SIG-M5 treated with dmso at 0.1 percent for 504 hours (cell line): Measurements from ENCODE around the gene ATP1B3.
A peak's percentile ranks its signal among the peaks of the same experiment; 100 is the strongest.
"Not testable (repeated sequence)": the region's sequence is repeated elsewhere in the genome, so short reads cannot be mapped to it uniquely, and the experiment has no call there.

Experiments used
- DNase-seq: peaks from one replicate; lab custom pipeline; 2025; ENCODE audit not compliant: unreplicated experiment; lab: John Stamatoyannopoulos, UW

Gene ATP1B3

DNA sequence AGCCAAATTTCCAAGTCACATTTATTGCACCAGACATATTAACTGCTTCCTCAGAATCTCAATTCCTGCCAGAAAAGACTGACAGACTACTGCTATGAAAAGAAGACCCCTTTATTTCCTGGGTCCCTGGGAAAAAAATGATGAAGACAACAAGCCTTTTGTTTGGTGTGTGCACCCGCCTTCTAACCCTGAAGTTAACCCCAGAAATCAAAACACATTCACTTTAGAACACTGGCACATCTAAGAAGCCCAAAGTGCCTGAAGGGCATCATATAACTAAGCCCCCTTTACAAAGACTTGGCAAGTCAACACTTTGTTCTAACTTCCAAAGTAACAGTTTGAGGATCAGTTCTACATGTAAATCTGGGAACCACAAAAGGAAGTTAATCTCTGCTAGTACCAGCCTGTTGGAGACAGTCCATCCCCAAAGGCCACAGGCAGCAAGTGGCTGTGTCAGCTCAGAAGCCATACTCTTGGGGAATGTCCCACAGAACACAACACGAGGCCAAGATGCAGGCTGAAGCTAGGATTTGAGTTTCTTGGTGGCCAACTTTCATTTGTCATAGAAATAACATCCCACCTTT lies 16.3 kb upstream of the ATP1B3 start:
- DNase-seq: no peak

DNA sequence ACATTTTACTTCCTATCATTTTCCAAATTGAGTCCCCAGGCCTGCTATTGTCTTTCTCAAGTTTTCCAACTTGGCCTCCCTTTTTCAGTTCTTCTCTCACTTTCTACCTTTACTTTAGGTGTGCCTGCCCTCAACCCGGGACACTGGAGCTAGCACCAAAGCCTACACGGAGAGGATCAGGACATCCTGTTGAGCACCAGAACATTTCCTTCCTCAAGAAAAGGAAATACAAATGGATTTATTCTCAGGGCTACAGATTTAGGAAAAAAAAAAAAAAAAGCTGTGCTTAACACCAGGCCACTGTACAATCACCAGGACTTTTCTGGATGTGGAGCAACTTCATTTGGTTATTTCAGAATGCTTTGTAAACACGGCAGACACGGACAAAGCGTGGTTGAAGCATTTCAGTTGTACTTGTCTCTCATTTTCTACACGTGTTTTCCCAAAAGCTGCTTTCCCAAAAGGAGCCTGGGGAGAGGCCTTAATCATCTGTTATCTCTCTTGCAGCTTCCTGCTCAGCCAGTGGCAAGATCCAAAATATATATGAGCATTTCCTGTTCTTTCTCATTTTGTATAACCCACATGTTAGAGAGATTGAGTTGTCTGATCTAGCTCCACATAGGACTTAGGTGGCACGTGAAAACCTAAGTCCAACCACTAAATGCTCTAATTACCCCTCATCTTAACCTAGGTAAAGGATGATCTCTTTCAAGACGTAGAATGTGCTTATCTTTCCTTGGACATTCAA lies 15.5 kb upstream of the ATP1B3 start:
- DNase-seq: no peak

- no peak for DNase-seq
Observed at GRCh38 chr3:141862279-141862816, 14.1 kb upstream of the ATP1B3 start.

DNA sequence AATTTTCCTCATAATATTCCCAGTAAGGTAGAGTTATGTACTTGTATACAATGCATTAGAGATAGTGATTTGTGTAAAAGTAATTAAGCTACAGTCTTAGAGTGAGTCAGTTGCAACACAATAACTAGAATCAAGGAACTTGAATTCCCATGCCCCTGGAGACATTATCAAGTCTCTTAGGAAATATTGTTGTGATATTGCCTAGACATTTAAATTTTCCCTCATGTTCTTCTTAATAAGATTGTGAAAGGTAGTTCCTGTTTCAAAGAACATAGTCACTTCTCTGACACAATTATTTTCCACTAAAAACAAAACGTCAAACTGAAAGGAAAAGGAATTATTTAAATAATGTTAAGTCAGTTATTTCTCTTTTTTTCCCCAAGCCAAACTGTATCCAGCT lies 13.0 kb upstream of the ATP1B3 start:
- DNase-seq: peak; percentile 89

DNA sequence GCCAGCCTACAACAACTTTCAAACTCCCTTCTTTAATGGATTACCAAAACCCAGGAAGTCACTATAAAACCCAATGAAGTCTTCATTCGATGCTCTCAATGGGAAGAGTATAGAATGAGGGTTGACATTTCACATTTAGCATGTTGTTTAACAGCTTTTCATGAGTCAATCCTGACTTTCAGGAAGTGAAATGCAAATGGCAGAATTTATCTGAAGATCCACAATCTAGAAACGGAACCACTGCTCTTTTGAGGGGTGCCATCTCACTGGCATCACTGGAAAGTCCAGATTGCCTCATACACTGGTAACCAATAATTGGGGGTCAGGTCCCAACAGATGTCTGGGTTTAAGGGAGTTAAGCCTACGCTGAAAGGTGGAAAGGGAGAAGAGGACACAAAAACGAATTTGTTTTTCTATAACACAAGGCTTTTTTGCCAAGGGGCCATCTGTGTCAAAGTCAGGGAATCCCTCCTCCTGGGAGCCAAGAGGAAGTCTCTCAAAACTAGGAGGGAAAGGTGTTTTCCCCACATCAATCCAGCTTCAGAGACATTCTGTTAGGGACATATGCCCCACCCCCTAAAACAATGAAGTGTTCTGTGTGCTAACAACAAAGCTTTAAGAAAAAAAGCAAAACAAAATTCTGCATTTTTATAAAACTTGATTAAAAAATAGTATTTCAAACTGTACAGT lies 12.0 kb upstream of the ATP1B3 start:
- DNase-seq: no peak

- no peak for DNase-seq
Observed at GRCh38 chr3:141865101-141865500, 11.3 kb upstream of the ATP1B3 start.

GRCh38 chr3:141870091-141870687 lies 6.3 kb upstream of the ATP1B3 start:
- DNase-seq: no peak

DNA sequence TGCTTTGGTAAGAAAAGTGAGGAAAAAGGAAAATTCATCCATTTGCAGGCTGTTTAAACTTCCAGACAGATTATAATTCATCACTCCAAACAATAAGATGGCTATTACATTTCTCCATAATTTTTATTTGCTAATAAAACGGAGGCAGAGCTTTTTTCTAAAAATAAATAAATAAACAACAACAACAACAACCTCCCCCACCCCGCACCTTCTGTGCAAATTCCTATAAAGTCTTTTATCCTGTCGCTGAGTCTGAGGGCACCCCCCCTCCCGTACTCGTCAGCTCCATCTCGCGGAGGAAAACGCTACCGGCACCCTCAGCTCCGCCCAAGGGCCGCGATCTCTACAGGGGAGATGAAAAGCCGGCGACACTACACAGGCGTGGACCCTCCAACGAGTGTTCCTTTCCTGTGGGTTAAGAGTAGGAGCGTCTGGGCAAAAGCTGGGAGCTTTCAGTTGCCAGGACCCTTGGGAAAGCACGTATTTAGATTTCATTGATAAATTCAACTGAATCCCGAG lies 1.0 kb upstream of the ATP1B3 start:
- peak; percentile 94 for DNase-seq

GRCh38 chr3:141875893-141876380 lies 506 bp upstream of the ATP1B3 start:
- DNase-seq: peak; percentile 92

GRCh38 chr3:141876891-141877621 lies 613 bp downstream of the ATP1B3 start:
- DNase-seq: peak; percentile 48

GRCh38 chr3:141877911-141878310 lies 1.5 kb downstream of the ATP1B3 start:
- DNase-seq: peak; percentile 35

GRCh38 chr3:141878326-141878725 lies 1.9 kb downstream of the ATP1B3 start:
- DNase-seq: peak; percentile 54

DNA sequence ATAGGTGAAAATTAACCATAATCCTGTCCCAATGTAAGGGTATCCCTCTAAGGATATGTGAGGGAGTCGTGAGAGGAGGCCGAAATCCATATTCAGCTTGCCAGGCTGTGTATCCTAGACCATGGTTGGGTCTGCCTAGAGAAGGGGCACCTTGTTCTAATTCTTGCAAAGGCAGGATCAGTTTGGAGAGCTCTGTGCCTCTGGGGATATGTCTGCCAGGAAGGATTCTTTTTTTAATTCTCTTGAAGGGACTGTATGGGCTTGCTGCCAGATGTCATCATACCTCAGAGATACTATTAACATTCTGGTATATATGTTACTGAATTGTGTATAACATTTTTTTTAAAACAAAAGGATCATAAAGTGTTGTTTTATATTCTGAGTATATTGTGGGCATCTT lies 2.4 kb downstream of the ATP1B3 start:
- DNase-seq: no peak

GRCh38 chr3:141881702-141882101 lies 5.3 kb downstream of the ATP1B3 start:
- DNase-seq: no peak

GRCh38 chr3:141887051-141887450 lies 10.6 kb downstream of the ATP1B3 start:
- no peak for DNase-seq

DNA sequence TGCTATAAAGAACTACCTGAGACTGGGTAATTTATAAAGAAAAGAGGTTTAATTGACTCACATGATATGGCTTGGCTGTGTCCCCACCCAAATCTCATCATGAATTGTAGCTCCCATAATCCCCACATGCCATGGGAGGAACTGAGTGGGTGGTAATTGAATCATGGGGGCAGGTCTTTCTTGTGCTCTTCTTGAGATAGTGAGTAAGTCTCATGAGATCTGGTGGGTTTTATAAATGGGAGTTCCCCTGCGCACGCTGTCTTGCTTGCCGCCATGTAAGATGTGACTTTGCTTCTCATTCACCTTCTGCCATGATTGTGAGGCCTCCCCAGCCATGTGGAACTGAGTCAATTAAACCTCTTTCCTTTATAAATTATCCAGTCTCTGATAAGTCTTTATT lies 12.1 kb downstream of the ATP1B3 start:
- not testable (repeated sequence) for DNase-seq

DNA sequence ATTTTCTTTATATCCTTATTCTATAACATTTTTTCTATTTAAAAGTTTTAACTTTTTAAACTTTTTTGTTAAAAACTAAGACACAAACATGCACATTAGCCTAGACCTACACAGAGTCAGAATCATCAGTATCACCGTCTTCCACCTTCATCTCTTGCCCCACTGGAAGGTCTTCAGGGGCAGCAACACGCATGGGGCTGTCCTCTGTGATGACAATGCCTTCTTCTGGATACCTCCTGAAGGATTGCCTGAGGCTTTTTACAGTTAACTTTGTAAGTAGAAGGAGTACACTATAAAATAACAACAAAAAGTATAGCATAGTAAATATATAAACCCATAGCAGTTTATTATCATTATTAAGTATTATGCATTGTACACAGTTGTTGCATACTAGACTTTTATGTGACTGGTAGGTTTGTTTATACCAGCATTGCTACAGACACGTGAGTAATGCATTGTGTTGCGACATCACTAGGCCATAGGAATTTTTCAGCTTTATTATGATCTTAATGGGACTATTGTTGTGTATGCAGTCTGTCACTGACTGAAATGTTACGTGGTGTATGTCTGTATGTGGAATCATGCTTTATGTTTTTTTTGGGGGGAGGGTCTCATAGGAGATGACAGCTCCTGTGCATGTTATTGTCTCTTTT lies 18.2 kb downstream of the ATP1B3 start:
- peak; percentile 66 for DNase-seq

DNA sequence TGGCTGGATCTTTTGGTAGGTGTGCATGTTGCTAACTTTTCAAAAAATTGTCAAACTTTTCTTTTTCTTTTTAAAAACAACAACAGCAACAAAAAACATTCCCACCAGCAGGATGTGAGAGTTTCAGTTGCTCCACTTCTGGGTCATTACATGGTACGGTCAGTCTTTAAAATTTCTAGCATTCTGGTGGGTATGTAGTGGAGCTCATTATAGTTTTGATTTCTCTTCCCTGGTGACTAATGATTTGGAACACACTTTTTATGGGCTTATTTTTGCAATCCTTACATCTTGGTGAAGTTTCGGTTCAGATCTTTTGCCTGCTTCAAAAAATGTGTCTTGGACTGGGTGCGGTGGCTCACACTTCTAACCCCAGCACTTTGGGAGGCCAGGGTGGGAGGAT lies 19.3 kb downstream of the ATP1B3 start:
- no peak for DNase-seq

GRCh38 chr3:141898908-141899307 lies 22.5 kb downstream of the ATP1B3 start:
- no peak for DNase-seq

DNA sequence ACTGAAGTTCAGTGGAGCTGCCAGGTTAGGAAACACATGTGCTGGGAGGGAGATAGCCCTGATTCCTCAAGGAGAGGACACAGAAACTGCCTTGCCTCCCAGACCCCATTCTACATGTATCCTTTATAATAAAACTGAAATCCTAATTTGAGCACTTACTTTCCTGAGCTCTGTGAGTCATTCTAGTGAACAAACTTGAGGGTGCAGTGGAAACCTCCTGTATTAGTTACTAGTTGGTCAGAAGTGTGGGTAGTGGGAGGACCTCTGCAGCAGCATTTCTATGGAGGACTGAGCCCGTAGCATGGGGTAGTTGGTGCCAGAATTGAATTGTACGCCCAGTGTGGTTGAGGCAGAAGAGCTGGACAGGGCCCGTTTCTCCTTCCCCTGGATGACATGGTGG lies 23.9 kb downstream of the ATP1B3 start:
- DNase-seq: no peak
